Astrocyte (in vitro differentiated cells and primary cell): ENCODE data around the gene LAMA3. TPM values are rescaled to one million over a fixed set of nuclear protein-coding genes. Genes with fewer than 3 reads are reported as not detected.
A peak's percentile ranks its signal among the peaks of the same experiment; 100 is the strongest.

Experiments used
- DNase-seq: peaks from one replicate; pipeline ENCODE4 v3.0.0-alpha.2; 2010; ENCODE audit warnings: low read depth
- FAIRE-seq: peaks from 2 replicates; lab custom pipeline; 2011; peaks lifted over from hg19 to GRCh38; lab: Jason Lieb, UNC
- H2AFZ ChIP-seq: 2 replicates; pipeline ENCODE4 v1.6.0; 2012; ENCODE audit warnings: low read depth, low read length, inconsistent platforms
- H3K27ac ChIP-seq: 2 replicates; pipeline ENCODE4 v1.5.1; 2011; ENCODE audit warnings: low read depth, low read length, inconsistent platforms
- H3K27me3 ChIP-seq: 2 replicates; pipeline ENCODE4 v1.6.0; 2011; ENCODE audit warnings: low read length, inconsistent platforms; ENCODE audit not compliant: insufficient read depth
- H3K36me3 ChIP-seq: 2 replicates; pipeline ENCODE4 v1.5.1; 2011; ENCODE audit warnings: low read length, inconsistent platforms; ENCODE audit not compliant: insufficient read depth
- H3K4me1 ChIP-seq: 2 replicates; pipeline ENCODE4 v1.5.1; 2011; ENCODE audit warnings: low read length, inconsistent platforms; ENCODE audit not compliant: insufficient read depth
- H3K4me2 ChIP-seq: 2 replicates; pipeline ENCODE4 v1.6.0; 2012; ENCODE audit warnings: low read length, inconsistent platforms
- H3K4me3 ChIP-seq: 2 replicates; pipeline ENCODE4 v1.5.1; 2011; ENCODE audit warnings: low read depth, mild to moderate bottlenecking, low read length, inconsistent platforms; ENCODE audit not compliant: insufficient read depth
- H3K79me2 ChIP-seq: 2 replicates; pipeline ENCODE4 v1.6.0; 2012; ENCODE audit warnings: mild to moderate bottlenecking, low read length, inconsistent platforms; ENCODE audit not compliant: insufficient read depth
- H3K9ac ChIP-seq: 2 replicates; pipeline ENCODE4 v1.6.0; 2012; ENCODE audit warnings: mild to moderate bottlenecking, low read length, inconsistent platforms
- H3K9me3 ChIP-seq: 2 replicates; pipeline ENCODE4 v1.5.1; 2012; ENCODE audit warnings: low read depth, mild to moderate bottlenecking, low read length, inconsistent platforms; ENCODE audit not compliant: insufficient read depth
- H4K20me1 ChIP-seq: 2 replicates; pipeline ENCODE4 v1.6.0; 2012; ENCODE audit warnings: low read length, inconsistent platforms; ENCODE audit not compliant: insufficient read depth
- H3K27ac Mint-ChIP-seq: one replicate; pipeline ENCODE4 v1.8.0; 2021; ENCODE audit warnings: mild to moderate bottlenecking, mixed read lengths; ENCODE audit not compliant: unreplicated experiment
- H3K27me3 Mint-ChIP-seq: one replicate; pipeline ENCODE4 v1.8.0; 2021; ENCODE audit warnings: low read depth, mixed read lengths; ENCODE audit not compliant: unreplicated experiment
- H3K36me3 Mint-ChIP-seq: one replicate; pipeline ENCODE4 v1.8.0; 2021; ENCODE audit warnings: low read depth, mixed read lengths; ENCODE audit not compliant: unreplicated experiment
- H3K4me1 Mint-ChIP-seq: one replicate; pipeline ENCODE4 v1.8.0; 2021; ENCODE audit warnings: low read depth, mixed read lengths; ENCODE audit not compliant: unreplicated experiment
- H3K4me3 Mint-ChIP-seq: one replicate; pipeline ENCODE4 v1.8.0; 2021; ENCODE audit warnings: mild to moderate bottlenecking, moderate library complexity, mixed read lengths; ENCODE audit not compliant: unreplicated experiment
- H3K9me3 Mint-ChIP-seq: one replicate; pipeline ENCODE4 v1.8.0; 2021; ENCODE audit warnings: mild to moderate bottlenecking, mixed read lengths; ENCODE audit not compliant: unreplicated experiment
- CTCF ChIP-seq: IDR thresholded peaks from 2 replicates; pipeline ENCODE4 v1.5.1; 2011; ENCODE audit warnings: low read depth, mild to moderate bottlenecking, inconsistent platforms, low read length, moderate library complexity; ENCODE audit not compliant: insufficient read depth
- EZH2 ChIP-seq: IDR thresholded peaks from 2 replicates; pipeline ENCODE4 v1.6.1; 2012; ENCODE audit warnings: mild to moderate bottlenecking, low read length, inconsistent platforms; ENCODE audit not compliant: insufficient read depth
- total RNA-seq: library from RNA; stranded (reverse); gene quantifications from 2 replicates; pipeline ENCODE4 v1.2.1, GENCODE V29; 2021

LAMA3 gene
- total RNA-seq, 1 donor from 2014 or later = 0.86 TPM

GRCh38 chr18:23805898-23806297 is 116.6 kb downstream of the LAMA3 start:
- H3K9me3 Mint-ChIP-seq = peaks cover 3% of the 10 kb centered on the region
- no peaks in the 10 kb centered on the region for H3K36me3 ChIP-seq

DNA sequence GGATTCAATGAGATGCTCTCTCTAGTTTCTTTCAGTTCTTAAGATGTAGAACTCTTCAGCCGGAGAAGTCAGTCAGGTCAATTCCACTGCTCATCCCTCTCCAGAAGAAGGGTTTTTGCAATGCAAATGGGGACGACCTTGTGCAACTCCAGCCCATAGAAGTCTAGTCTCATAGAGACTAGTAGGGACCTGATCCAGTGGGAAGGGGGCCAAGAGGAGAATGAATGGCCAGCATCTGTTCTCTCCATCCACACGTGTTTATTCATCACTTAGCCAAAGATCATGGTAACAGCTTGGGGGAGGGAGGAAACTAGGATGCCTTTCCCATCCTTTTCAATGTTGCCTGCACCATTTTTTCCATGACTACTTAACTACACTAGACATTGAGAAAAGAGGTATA is 120.2 kb downstream of the LAMA3 start:
- Histone ChIP-seq H3K4me3 (no peak overlapping the region), H3K27me3 (peaks cover 14% of the 10 kb centered on the region), H2AFZ (no peak overlapping the region), H3K79me2 (no peaks in the 10 kb centered on the region), H3K4me1 (no peaks in the 10 kb centered on the region), H4K20me1 (no peaks in the 10 kb centered on the region), H3K9ac (no peak overlapping the region), H3K36me3 (no peaks in the 10 kb centered on the region), H3K9me3 (no peaks in the 10 kb centered on the region), H3K4me2 (no peak overlapping the region), H3K27ac (no peak overlapping the region)
- Mint-ChIP-seq H3K4me3 (no peak overlapping the region), H3K4me1 (peaks cover 1% of the 10 kb centered on the region), H3K27ac (no peak overlapping the region), H3K36me3 (no peaks in the 10 kb centered on the region), H3K27me3 (peaks cover 13% of the 10 kb centered on the region), H3K9me3 (peaks cover 3% of the 10 kb centered on the region)
- DNase-seq = no peak
- FAIRE-seq = no peak
- no peak for TF ChIP-seq CTCF
- TF ChIP-seq EZH2 = no peak

More at GRCh38 chr18:23805898-23806297, 116.6 kb downstream of the LAMA3 start:
- Histone ChIP-seq H3K27ac (no peak overlapping the region), H2AFZ (no peak overlapping the region), H3K9ac (no peak overlapping the region), H3K4me1 (no peaks in the 10 kb centered on the region), H3K79me2 (no peaks in the 10 kb centered on the region), H3K4me2 (no peak overlapping the region), H3K4me3 (no peak overlapping the region), H3K9me3 (no peaks in the 10 kb centered on the region), H3K27me3 (peaks cover 10% of the 10 kb centered on the region), H4K20me1 (no peaks in the 10 kb centered on the region)
- H3K36me3 Mint-ChIP-seq = no peaks in the 10 kb centered on the region
- H3K4me3 Mint-ChIP-seq = no peak overlapping the region
- peaks cover 6% of the 10 kb centered on the region for H3K4me1 Mint-ChIP-seq
- peak; percentile 60 for FAIRE-seq
- H3K27me3 Mint-ChIP-seq = peaks cover 22% of the 10 kb centered on the region
- no peak overlapping the region for H3K27ac Mint-ChIP-seq
- TF ChIP-seq CTCF (no peak), EZH2 (no peak)
- DNase-seq = peak; percentile 51

- peaks cover 1% of the 10 kb centered on the region for H3K4me1 Mint-ChIP-seq
- no peak overlapping the region for H3K27ac ChIP-seq
- no peaks in the 10 kb centered on the region for H3K36me3 Mint-ChIP-seq
- no peak overlapping the region for H3K9ac ChIP-seq
- H2AFZ ChIP-seq = no peak overlapping the region
- peaks cover 3% of the 10 kb centered on the region for H3K9me3 Mint-ChIP-seq
- no peaks in the 10 kb centered on the region for H3K36me3 ChIP-seq
- no peaks in the 10 kb centered on the region for H3K9me3 ChIP-seq
- no peaks in the 10 kb centered on the region for H4K20me1 ChIP-seq
- H3K27me3 ChIP-seq = peaks cover 14% of the 10 kb centered on the region
- H3K27ac Mint-ChIP-seq = no peak overlapping the region
- no peak overlapping the region for H3K4me3 Mint-ChIP-seq
- H3K4me3 ChIP-seq = no peak overlapping the region
- H3K27me3 Mint-ChIP-seq = peaks cover 9% of the 10 kb centered on the region
- H3K4me1 ChIP-seq = no peaks in the 10 kb centered on the region
- H3K79me2 ChIP-seq = no peaks in the 10 kb centered on the region
- FAIRE-seq (no peak), DNase-seq (no peak)
- TF ChIP-seq CTCF (no peak), EZH2 (no peak)
- H3K4me2 ChIP-seq = no peak overlapping the region
These were observed 121.1 kb downstream of the LAMA3 start for GRCh38 chr18:23810396-23810795.
